ENCODE measurements around the gene ST3GAL4. TPM values are rescaled to one million over a fixed set of nuclear protein-coding genes. Genes with fewer than 3 reads are reported as not detected.
"Not testable (repeated sequence)": the region's sequence is repeated elsewhere in the genome, so short reads cannot be mapped to it uniquely, and the experiment has no call there.

Gene ST3GAL4, protein sequence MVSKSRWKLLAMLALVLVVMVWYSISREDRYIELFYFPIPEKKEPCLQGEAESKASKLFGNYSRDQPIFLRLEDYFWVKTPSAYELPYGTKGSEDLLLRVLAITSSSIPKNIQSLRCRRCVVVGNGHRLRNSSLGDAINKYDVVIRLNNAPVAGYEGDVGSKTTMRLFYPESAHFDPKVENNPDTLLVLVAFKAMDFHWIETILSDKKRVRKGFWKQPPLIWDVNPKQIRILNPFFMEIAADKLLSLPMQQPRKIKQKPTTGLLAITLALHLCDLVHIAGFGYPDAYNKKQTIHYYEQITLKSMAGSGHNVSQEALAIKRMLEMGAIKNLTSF
- polyA plus RNA-seq (ENCODE audit: low read depth in 6 of 6) = 1 to 10 TPM in 2 of 6 donors, under 1 TPM in 1, not detected in 3; 0.32 to 1.3 (median 1.2) TPM

DNA sequence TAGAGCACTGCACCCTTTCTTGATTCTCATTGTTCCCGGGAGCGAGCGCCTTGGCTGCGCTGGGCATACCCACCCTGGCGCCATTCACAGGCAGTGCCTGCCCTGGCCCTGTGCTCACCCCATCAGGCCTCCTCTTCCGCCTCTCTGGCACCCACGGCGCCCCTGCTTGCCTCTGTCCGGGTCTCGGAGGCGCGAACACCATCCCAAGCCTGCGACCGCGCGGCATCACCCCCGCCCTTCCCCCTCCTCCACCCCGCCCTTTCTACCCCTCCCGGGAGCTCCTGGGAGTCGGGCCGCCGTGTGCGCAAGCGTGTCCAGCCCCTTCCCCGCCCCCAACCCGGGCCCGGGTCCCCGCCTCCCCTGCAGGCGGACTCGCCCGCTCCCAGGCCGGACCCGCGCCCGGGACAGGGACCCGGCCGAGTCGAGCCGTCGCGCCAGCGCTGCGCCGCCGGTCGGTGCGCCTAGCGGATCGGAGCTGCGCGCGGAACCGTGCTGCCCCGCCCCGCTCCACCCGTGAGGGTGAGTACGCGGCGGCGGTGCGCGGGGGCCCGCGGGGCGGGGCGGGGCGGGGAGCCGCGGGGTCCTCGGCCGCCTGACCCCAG is at the start of gene ST3GAL4:
TSS of gene ST3GAL4 (plus strand) at position 363 of the 602 bp plus-strand sequence. CDS start 50,470 bp downstream, outside the sequence.
- H3K4me1 Mint-ChIP-seq = peaks cover 8 to 18% (median 17%) of the 10 kb centered on the region in 3 donors
- DNase-seq (peak; percentile 14), ATAC-seq (ENCODE audit: low read depth in 2 of 2) (peak; percentile 76 to 80)
- H3K36me3 Mint-ChIP-seq = peaks cover 0 to 6% of the 10 kb centered on the region in 2 donors
- peak within 1 kb of the TSS in 3 of 6 donors; percentile 38 to 83 (median 80) for H3K27ac Mint-ChIP-seq
- H3K9me3 Mint-ChIP-seq = no peaks in the 10 kb centered on the region
- H3K4me3 Mint-ChIP-seq = peak within 1 kb of the TSS; percentile 81 to 89 (median 85)
- H3K27me3 Mint-ChIP-seq = peaks cover 0 to 5% (median 0%) of the 10 kb centered on the region in 3 donors

DNA sequence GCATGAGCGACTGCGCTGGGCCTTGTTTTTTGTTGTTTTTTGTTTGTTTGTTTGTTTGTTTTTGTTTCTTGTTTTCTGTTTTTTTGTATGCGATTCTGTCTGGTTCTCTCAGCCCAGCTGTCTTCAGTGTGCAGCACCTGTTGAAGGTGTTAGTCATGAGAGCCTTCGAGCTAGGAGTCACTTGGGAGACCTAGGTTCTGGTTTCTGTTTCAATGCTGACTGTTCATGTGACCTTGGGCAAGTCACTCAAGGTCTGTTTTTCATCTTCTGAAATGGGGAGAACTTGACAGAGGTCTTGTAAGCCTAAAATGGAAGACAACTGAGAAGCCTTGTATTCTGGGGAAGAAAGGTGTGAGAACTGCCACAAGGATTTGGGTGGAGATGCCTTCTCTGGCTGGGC is 49.8 kb upstream of the ST3GAL4 start:
- H3K4me3 Mint-ChIP-seq = peak overlapping the region in 7 of 8 donors; percentile 56 to 99 (median 76)
- H3K27me3 Mint-ChIP-seq = no peaks in the 10 kb centered on the region
- H3K27ac Mint-ChIP-seq = peak overlapping the region in 5 of 6 donors; percentile 25 to 89 (median 80)
- no peaks in the 10 kb centered on the region for H3K9me3 Mint-ChIP-seq
- no peak for DNase-seq
- H3K36me3 Mint-ChIP-seq = peaks cover 7 to 8% of the 10 kb centered on the region in 2 donors
- H3K4me1 Mint-ChIP-seq = peaks cover 28 to 51% (median 48%) of the 10 kb centered on the region in 3 donors
- ATAC-seq (ENCODE audit: low read depth in 2 of 2) = no peak

DNA sequence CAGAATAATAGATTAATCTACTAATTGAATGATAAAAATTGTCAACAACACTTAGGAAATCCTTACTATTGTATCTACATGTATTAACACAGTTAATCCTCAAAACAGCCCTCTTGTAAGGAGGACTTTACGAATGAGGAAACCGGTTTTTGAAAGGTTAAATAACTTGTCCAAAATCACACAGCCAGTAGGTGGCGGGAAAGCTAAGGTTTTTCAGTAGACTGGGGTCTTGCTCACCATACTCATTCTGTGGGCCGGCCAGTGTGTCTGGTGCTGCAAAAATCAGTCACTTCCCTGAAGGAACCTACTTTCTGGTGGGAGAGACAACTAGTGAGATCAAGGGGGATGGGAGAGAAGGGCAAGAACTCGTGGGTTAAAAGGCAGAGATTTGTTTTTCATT is 47.8 kb upstream of the ST3GAL4 start:
- H3K27me3 Mint-ChIP-seq = no peaks in the 10 kb centered on the region
- DNase-seq (no peak), ATAC-seq (ENCODE audit: low read depth in 2 of 2) (no peak)
- peaks cover 8 to 13% of the 10 kb centered on the region in 2 donors for H3K36me3 Mint-ChIP-seq
- H3K4me1 Mint-ChIP-seq = peaks cover 34 to 60% (median 58%) of the 10 kb centered on the region in 3 donors
- H3K4me3 Mint-ChIP-seq = no peak overlapping the region
- H3K9me3 Mint-ChIP-seq = no peaks in the 10 kb centered on the region
- peak overlapping the region in 2 of 6 donors; percentile 12 to 63 for H3K27ac Mint-ChIP-seq

DNA sequence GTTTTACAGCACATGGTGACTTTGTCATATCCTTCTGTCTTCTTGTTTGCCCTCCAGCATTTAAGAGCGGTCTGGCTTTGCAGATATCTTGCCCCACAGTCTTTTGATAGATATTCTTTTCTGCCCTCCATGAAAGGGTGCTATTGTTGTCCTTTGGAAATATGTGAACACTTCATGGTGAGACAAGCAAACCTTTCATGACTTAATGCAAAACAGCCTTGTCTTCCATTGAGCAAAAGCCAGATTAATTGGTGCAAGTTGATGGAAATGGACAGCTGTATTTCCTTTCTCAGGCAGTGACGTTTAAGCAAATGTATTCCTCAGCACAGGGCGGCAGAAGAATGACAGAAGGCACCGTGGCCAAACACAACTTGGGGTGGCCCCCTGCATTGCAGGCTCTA is 47.2 kb upstream of the ST3GAL4 start:
- H3K4me3 Mint-ChIP-seq = no peak overlapping the region
- H3K27ac Mint-ChIP-seq = no peak overlapping the region
- no peak for ATAC-seq (ENCODE audit: low read depth in 2 of 2)
- H3K4me1 Mint-ChIP-seq = peaks cover 34 to 57% (median 53%) of the 10 kb centered on the region in 3 donors
- no peaks in the 10 kb centered on the region for H3K27me3 Mint-ChIP-seq
- DNase-seq = no peak
- peaks cover 8 to 13% of the 10 kb centered on the region in 2 donors for H3K36me3 Mint-ChIP-seq
- H3K9me3 Mint-ChIP-seq = no peaks in the 10 kb centered on the region

DNA sequence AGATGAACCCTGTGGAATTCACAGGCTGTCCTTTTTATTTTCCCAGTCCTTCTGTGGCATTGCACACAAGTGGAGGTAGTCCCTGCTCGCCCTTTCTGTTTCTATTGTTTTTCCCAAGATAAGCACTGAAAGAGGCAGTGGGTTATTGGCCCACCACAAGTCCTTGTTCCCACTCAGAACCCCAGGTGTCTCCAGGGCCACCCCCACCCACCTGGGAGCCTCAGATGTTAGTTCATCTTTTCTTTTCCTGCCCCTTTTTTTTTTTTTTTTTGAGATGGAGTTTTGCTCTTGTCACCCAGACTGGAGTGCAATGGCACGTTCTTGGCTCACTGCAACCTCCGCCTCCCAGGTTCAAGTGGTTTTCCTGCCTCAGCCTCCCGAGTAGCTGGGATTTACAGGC is 46.7 kb upstream of the ST3GAL4 start:
- DNase-seq; H3K27me3 Mint-ChIP-seq; H3K4me3 Mint-ChIP-seq; ATAC-seq (ENCODE audit: low read depth in 2 of 2); H3K9me3 Mint-ChIP-seq: not testable (repeated sequence)
- H3K4me1 Mint-ChIP-seq = peaks cover 33 to 52% (median 50%) of the 10 kb centered on the region in 3 donors
- H3K27ac Mint-ChIP-seq = peak overlapping the region in 2 of 6 donors; percentile 65 to 69
- peaks cover 11 to 13% of the 10 kb centered on the region in 2 donors for H3K36me3 Mint-ChIP-seq

DNA sequence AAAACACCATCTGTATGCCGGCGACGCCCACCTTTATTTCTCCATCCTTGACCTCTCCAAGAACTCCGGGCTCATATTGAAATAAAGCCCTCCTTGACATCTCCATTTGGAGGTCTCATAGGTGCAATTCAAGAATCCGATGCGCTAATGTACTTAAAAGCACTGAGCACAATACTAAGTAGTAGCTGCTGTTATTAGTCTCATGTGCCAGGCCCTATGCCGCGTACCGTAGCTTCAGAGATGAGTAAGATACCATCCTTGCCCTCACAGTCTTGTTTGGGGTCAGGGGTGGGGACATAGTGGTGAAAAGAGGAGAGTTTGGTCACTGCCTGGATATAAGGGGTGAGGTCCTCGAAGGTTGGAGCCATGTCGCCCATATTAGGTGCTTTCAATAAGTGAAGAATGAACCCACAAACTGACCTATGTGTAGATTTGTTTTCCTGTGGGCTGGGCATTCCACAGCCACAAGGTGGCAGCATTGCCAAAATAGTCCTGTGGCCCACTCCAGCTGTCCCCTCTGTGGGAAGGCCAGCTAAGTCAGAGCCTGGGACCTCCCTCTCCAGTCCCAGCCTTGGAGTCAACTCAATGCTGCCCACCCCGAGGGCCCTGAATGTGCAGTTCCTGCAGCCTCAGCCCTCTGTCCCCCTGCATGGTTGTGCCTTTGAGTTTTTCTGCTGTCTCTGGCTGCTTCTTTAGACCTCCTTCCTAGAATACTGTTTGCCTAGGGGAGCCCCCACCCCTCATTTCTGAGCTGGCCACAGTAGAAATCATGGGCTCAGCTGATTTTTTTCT is 45.1 kb upstream of the ST3GAL4 start:
- peak overlapping the region in 1 of 8 donors; percentile 22 for H3K4me3 Mint-ChIP-seq
- peak; percentile 30 for DNase-seq
- no peaks in the 10 kb centered on the region for H3K27me3 Mint-ChIP-seq
- peaks cover 16 to 22% of the 10 kb centered on the region in 2 donors for H3K36me3 Mint-ChIP-seq
- H3K9me3 Mint-ChIP-seq = peaks cover 0 to 3% (median 0%) of the 10 kb centered on the region in 7 donors
- peaks cover 26 to 45% (median 38%) of the 10 kb centered on the region in 3 donors for H3K4me1 Mint-ChIP-seq
- peak overlapping the region in 3 of 6 donors; percentile 16 to 75 (median 73) for H3K27ac Mint-ChIP-seq
- ATAC-seq (ENCODE audit: low read depth in 2 of 2) = peak in 1 of 2 donors; percentile 61

DNA sequence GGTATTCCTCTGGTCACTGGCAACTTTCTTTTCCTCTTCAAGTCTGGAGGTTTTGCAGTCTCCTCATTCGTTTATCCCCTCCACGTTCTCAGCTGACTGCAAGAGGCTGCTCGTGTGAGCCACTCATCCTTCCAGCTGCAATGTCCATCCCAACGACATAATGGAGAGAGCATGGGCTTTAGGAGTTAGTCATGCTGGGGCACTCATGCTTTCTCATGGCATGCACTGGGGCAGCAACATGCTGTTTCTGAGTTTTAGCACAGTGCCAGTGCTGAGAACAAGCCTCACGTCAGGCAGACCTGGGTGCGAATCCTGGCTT is 44.5 kb upstream of the ST3GAL4 start:
- H3K27me3 Mint-ChIP-seq = no peaks in the 10 kb centered on the region
- H3K4me3 Mint-ChIP-seq = no peak overlapping the region
- H3K36me3 Mint-ChIP-seq = peaks cover 18 to 24% of the 10 kb centered on the region in 2 donors
- ATAC-seq (ENCODE audit: low read depth in 2 of 2) (no peak), DNase-seq (no peak)
- H3K27ac Mint-ChIP-seq = peak overlapping the region in 2 of 6 donors; percentile 9 to 88
- peaks cover 0 to 3% (median 0%) of the 10 kb centered on the region in 7 donors for H3K9me3 Mint-ChIP-seq
- H3K4me1 Mint-ChIP-seq = peaks cover 22 to 41% (median 36%) of the 10 kb centered on the region in 3 donors

DNA sequence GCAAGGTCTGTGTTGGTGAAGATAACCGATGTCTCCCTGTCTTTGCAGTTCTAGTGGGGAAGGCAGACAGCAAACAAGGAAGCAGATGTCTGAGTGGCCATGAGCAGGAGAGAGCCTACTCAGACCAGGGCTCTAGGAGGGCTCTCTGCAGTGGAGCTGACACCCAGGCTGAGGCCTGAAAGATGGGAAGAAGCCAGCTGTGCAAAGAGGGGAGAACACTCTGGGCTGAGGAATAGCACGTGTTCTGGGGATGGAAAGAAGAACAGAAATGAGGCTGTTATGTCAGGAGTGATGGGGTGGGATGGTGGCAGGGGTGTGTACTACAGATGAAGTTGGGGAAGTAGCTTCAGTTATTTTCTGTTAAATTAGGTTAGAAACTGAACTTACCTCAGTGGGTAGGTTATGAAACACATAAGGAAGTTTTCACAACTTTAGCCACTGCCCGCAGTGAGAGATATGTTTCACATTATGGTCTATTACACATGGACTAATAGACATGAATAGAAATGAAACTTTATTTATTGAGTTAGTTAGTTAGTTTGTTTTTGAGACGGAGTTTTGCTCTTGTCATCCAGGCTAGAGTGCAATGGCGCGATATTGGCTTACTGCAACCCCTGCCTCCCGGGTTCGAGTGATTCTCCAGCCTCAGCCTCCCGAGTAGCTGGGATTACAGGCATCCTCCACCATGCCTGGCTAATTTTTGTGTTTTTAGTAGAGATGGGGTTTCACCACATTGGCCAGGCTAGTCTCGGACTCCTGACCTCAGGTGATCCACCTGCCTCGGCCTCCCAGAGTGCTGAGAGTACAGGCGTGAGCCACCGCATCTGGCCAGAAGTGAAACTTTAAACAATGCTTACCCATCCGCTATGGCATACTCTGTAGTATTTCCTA is 43.8 kb upstream of the ST3GAL4 start:
- Mint-ChIP-seq H3K36me3 (peaks cover 24 to 30% of the 10 kb centered on the region in 2 donors), H3K4me1 (peaks cover 24 to 41% (median 37%) of the 10 kb centered on the region in 3 donors), H3K9me3 (peaks cover 0 to 3% (median 0%) of the 10 kb centered on the region in 7 donors), H3K27me3 (no peaks in the 10 kb centered on the region), H3K4me3 (no peak overlapping the region), H3K27ac (peak overlapping the region in 4 of 6 donors; percentile 9 to 88 (median 62))
- ATAC-seq (ENCODE audit: low read depth in 2 of 2) (no peak), DNase-seq (no peak)

GRCh38 chr11:126312961-126313360 is 42.5 kb upstream of the ST3GAL4 start:
- H3K4me1 Mint-ChIP-seq = peaks cover 32 to 44% (median 37%) of the 10 kb centered on the region in 3 donors
- H3K9me3 Mint-ChIP-seq = peaks cover 0 to 3% (median 0%) of the 10 kb centered on the region in 7 donors
- no peak overlapping the region for H3K4me3 Mint-ChIP-seq
- no peaks in the 10 kb centered on the region for H3K27me3 Mint-ChIP-seq
- peaks cover 20 to 30% of the 10 kb centered on the region in 2 donors for H3K36me3 Mint-ChIP-seq
- DNase-seq (no peak), ATAC-seq (ENCODE audit: low read depth in 2 of 2) (no peak)
- no peak overlapping the region for H3K27ac Mint-ChIP-seq

GRCh38 chr11:126313826-126314225 is 41.7 kb upstream of the ST3GAL4 start:
- no peak overlapping the region for H3K27ac Mint-ChIP-seq
- DNase-seq (no peak), ATAC-seq (ENCODE audit: low read depth in 2 of 2) (no peak)
- peaks cover 40 to 52% (median 44%) of the 10 kb centered on the region in 3 donors for H3K4me1 Mint-ChIP-seq
- H3K9me3 Mint-ChIP-seq = peaks cover 0 to 3% (median 0%) of the 10 kb centered on the region in 7 donors
- peaks cover 20 to 30% of the 10 kb centered on the region in 2 donors for H3K36me3 Mint-ChIP-seq
- no peaks in the 10 kb centered on the region for H3K27me3 Mint-ChIP-seq
- H3K4me3 Mint-ChIP-seq = no peak overlapping the region

DNA sequence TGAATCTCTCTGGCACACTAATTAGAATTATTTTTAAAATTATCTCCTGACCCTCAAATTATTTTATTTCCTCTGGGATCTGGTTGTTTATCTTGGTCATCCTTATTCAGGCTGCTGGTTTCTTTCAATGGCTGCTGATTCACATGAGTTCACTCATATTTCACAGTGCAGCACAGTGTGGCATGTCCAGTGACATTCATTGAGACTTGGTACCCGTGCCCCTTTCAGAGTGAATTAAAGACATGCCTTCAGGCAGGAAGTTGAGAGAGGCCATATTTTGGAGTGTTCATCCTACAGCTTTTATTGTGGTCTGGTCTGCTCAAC is 38.1 kb upstream of the ST3GAL4 start:
- peaks cover 27 to 29% of the 10 kb centered on the region in 2 donors for H3K36me3 Mint-ChIP-seq
- peaks cover 33 to 56% (median 42%) of the 10 kb centered on the region in 3 donors for H3K4me1 Mint-ChIP-seq
- peaks cover 0 to 3% (median 0%) of the 10 kb centered on the region in 7 donors for H3K9me3 Mint-ChIP-seq
- H3K27ac Mint-ChIP-seq = peak overlapping the region in 2 of 6 donors; percentile 73 to 74
- ATAC-seq (ENCODE audit: low read depth in 2 of 2) = no peak
- no peaks in the 10 kb centered on the region for H3K27me3 Mint-ChIP-seq
- DNase-seq = no peak
- H3K4me3 Mint-ChIP-seq = no peak overlapping the region
